ENCODE data around the gene RBM19. TPM values are rescaled to one million over a fixed set of nuclear protein-coding genes. Genes with fewer than 3 reads are reported as not detected.

RBM19 gene
- total RNA-seq, 2 experiments from 2014 or later: 66.9 to 67.7 TPM

- no peak overlapping the region for H3K4me3 Mint-ChIP-seq
- no peak overlapping the region for H3K27ac Mint-ChIP-seq
- intact Hi-C loops (cut with micrococcal nuclease): no loop called here
- H3K36me3 Mint-ChIP-seq (ENCODE audit: low read depth): peaks cover 9% of the 10 kb centered on the region
- TF ChIP-seq CTCF (IDR thresholded peaks at IDR 0.05): no peak
- POLR2A ChIA-PET: interaction anchor here (0.7 kb wide), 1 partner anchor 19 kb away, joined by 3 read pairs; no protein-coding TSS in a partner anchor
- DNase-seq (no peak), ATAC-seq (no peak)
- no peaks in the 10 kb centered on the region for H3K4me1 Mint-ChIP-seq (ENCODE audit: low read depth)
- CTCF ChIA-PET: no interaction called here
- H3K9me3 Mint-ChIP-seq: no peaks in the 10 kb centered on the region
- no peaks in the 10 kb centered on the region for H3K27me3 Mint-ChIP-seq
Measured at GRCh38 chr12:113842699-113843098, 123.4 kb downstream of the RBM19 start.

GRCh38 chr12:113841786-113842185 lies 124.3 kb downstream of the RBM19 start:
- Mint-ChIP-seq H3K36me3 (ENCODE audit: low read depth) (peaks cover 9% of the 10 kb centered on the region), H3K4me3 (no peak overlapping the region), H3K9me3 (no peaks in the 10 kb centered on the region), H3K4me1 (ENCODE audit: low read depth) (no peaks in the 10 kb centered on the region), H3K27ac (no peak overlapping the region), H3K27me3 (no peaks in the 10 kb centered on the region)
- POLR2A ChIA-PET: interaction anchor here (0.7 kb wide), 1 partner anchor 20 kb away, joined by 3 read pairs; no protein-coding TSS in a partner anchor
- CTCF ChIA-PET: no interaction called here
- intact Hi-C loops (cut with micrococcal nuclease): no loop called here
- ATAC-seq: no peak
- DNase-seq: no peak
- no peak for TF ChIP-seq CTCF (IDR thresholded peaks at IDR 0.05)

DNA sequence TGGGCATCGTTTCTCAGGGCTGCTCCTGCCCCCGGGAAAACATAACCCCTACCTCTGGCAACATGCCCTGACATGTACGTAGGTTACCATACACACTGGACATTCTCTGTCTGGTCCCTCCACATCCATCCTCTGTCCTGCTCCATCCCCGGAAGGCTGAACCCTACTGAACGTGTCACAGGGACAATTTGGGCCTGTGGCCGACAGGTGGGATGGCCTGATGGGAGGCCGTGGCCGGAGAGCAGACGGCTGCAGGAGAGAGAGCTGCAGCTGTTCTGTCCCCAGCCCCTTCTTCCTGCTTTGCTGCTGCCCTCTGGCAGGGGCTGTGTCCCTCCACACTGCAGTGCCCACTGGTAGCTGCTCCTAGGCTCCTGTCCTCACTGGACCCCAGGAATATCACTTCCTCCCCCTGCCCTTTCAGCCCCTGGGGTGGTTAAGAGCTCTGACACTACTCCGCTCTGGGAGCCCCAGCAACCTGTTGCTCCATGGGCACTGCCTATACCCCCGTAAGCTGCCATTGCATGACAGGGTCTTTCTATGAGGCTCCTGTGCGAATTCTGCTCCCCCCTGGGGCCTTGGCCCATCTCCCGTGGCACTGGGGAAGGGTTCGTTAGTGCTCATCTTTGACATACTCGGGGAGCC lies 125.6 kb downstream of the RBM19 start:
- POLR2A ChIA-PET: no interaction called here
- TF ChIP-seq CTCF (IDR thresholded peaks at IDR 0.05): no peak
- no peak for ATAC-seq
- no peak for DNase-seq
- no peaks in the 10 kb centered on the region for H3K27me3 Mint-ChIP-seq
- H3K9me3 Mint-ChIP-seq: no peaks in the 10 kb centered on the region
- H3K36me3 Mint-ChIP-seq (ENCODE audit: low read depth): peaks cover 7% of the 10 kb centered on the region
- H3K27ac Mint-ChIP-seq: peak overlapping the region; percentile 34
- CTCF ChIA-PET: no interaction called here
- H3K4me1 Mint-ChIP-seq (ENCODE audit: low read depth): no peaks in the 10 kb centered on the region
- intact Hi-C loops (cut with micrococcal nuclease): no loop called here
- H3K4me3 Mint-ChIP-seq: no peak overlapping the region

DNA sequence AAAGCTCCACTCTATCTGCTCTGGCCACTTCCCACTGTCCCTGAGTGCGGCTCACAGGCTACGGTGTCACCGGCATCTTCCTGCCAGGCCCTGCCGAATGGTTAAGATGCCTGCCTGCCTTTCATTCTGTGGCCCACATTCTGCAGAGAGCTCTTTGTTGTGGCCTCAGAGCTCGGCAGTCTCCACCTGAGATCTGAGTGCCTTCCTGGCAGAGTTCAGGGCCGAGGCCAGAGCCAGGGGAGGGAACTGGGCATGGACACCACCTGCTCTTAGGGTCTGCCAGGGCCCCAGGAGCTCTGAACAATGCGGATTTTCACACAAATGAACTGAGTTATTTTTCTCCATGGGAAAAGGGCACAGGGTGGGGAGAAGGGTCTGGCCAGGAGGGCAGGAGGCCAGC lies 127.2 kb downstream of the RBM19 start:
- Mint-ChIP-seq H3K36me3 (ENCODE audit: low read depth) (peaks cover 6% of the 10 kb centered on the region), H3K27ac (no peak overlapping the region), H3K27me3 (no peaks in the 10 kb centered on the region), H3K9me3 (no peaks in the 10 kb centered on the region), H3K4me3 (no peak overlapping the region), H3K4me1 (ENCODE audit: low read depth) (no peaks in the 10 kb centered on the region)
- ChIA-PET POLR2A (no interaction called here), CTCF (no interaction called here)
- DNase-seq (no peak), ATAC-seq (no peak)
- TF ChIP-seq CTCF (IDR thresholded peaks at IDR 0.05): no peak
- intact Hi-C loops (cut with micrococcal nuclease): no loop called here

- Mint-ChIP-seq H3K4me3 (no peak overlapping the region), H3K4me1 (ENCODE audit: low read depth) (no peaks in the 10 kb centered on the region), H3K27me3 (no peaks in the 10 kb centered on the region), H3K27ac (no peak overlapping the region), H3K36me3 (ENCODE audit: low read depth) (peaks cover 7% of the 10 kb centered on the region), H3K9me3 (no peaks in the 10 kb centered on the region)
- ATAC-seq: no peak
- intact Hi-C loops (cut with micrococcal nuclease): no loop called here
- ChIA-PET CTCF (no interaction called here), POLR2A (no interaction called here)
- no peak for TF ChIP-seq CTCF (IDR thresholded peaks at IDR 0.05)
- no peak for DNase-seq
Measured at GRCh38 chr12:113837528-113838296, 128.4 kb downstream of the RBM19 start.
